Esophagus muscularis mucosa (tissue), 4 donors: ENCODE measurements around the gene VPS35L. TPM values are rescaled to one million over a fixed set of nuclear protein-coding genes. Genes with fewer than 3 reads are reported as not detected.

ENCODE experiments used
- DNase-seq: peaks from one replicate; pipeline ENCODE4 v3.0.0-alpha.2; 2017; ENCODE audit errors: extremely low spot score
- H3K27ac ChIP-seq, 4 donors: fragments of 200-600 bp; sonication (generic); replicated peaks in 1 of 4; 1 replicate in 3 of 4; 2 replicates in 1 of 4; pipeline ENCODE4 v1.5.1; 2016 to 2019; ENCODE audit warnings: mild to moderate bottlenecking in 1 of 4
- H3K27me3 ChIP-seq, 4 donors: fragments of 200-600 bp; sonication (generic); one replicate each; pipeline versions ENCODE4 v1.5.1 to v1.6.0; 2016 to 2019
- H3K36me3 ChIP-seq, 4 donors: fragments of 200-600 bp; sonication (generic); one replicate each; pipeline ENCODE4 v1.5.1; 2016 to 2019
- H3K4me1 ChIP-seq, 4 donors: fragments of 200-600 bp; sonication (generic); one replicate each; pipeline ENCODE4 v1.5.1; 2016 to 2019
- H3K4me3 ChIP-seq, 4 donors: fragments of 200-600 bp; sonication (generic); 1 replicate in 2 of 4; 2 replicates in 2 of 4; pipeline ENCODE4 v1.5.1; 2016 to 2019; ENCODE audit warnings: mild to moderate bottlenecking in 4 of 4, moderate library complexity in 1 of 4
- H3K9me3 ChIP-seq, 4 donors: fragments of 200-600 bp; sonication (generic); 1 replicate in 3 of 4; 2 replicates in 1 of 4; pipeline ENCODE4 v1.5.1; 2016 to 2019
- EP300 ChIP-seq: sonication (generic); formaldehyde crosslinking; IDR thresholded peaks from one replicate; pipeline ENCODE4 v1.6.1; 2017; ENCODE audit warnings: antibody characterized with exemption
- POLR2A ChIP-seq: fragments of 450-650 bp; IDR thresholded peaks from one replicate; pipeline ENCODE4 v1.6.1; 2017; ENCODE audit warnings: antibody characterized with exemption, moderate library complexity, mild to moderate bottlenecking, low read depth
- POLR2AphosphoS5 ChIP-seq, 2 donors: sonication (generic); formaldehyde crosslinking; IDR thresholded peaks; one replicate each; pipeline ENCODE4 v1.6.1; 2017; ENCODE audit warnings: antibody characterized with exemption in 2 of 2
- WGBS: methylation state at CpG from one replicate; pipeline ENCODE4 v1.1.5; 2018; 5-methylcytosine and 5-hydroxymethylcytosine counted together
- intact Hi-C: fragments of 100-400 bp; cut with DNase I; formaldehyde crosslinking; loops from one replicate; pipeline ENCODE4 v1.15.1; 2023
- total RNA-seq, 4 donors: library from RNA; depleted of rRNA; stranded (reverse); fragments of >200 nt; gene quantifications; one replicate each; pipeline versions ENCODE4 v1.1.0 to v1.2.1, GENCODE V29; 2016
- TF ChIP-seq, protein P1 (sequence below), 3 experiments: fragments of 200-600 bp in 2 of 3; fragments of 450-650 bp in 1 of 3; sonication (generic) in 2 of 3; IDR thresholded peaks; one replicate each; pipeline ENCODE4 v1.5.1; 2017 to 2019; ENCODE audit warnings: antibody characterized with exemption in 3 of 3, mild to moderate bottlenecking in 2 of 3, moderate library complexity in 1 of 3

The VPS35L gene
- total RNA-seq, 4 donors from 2014 or later, result 35.5 to 47.0 (median 38.1) TPM

DNA sequence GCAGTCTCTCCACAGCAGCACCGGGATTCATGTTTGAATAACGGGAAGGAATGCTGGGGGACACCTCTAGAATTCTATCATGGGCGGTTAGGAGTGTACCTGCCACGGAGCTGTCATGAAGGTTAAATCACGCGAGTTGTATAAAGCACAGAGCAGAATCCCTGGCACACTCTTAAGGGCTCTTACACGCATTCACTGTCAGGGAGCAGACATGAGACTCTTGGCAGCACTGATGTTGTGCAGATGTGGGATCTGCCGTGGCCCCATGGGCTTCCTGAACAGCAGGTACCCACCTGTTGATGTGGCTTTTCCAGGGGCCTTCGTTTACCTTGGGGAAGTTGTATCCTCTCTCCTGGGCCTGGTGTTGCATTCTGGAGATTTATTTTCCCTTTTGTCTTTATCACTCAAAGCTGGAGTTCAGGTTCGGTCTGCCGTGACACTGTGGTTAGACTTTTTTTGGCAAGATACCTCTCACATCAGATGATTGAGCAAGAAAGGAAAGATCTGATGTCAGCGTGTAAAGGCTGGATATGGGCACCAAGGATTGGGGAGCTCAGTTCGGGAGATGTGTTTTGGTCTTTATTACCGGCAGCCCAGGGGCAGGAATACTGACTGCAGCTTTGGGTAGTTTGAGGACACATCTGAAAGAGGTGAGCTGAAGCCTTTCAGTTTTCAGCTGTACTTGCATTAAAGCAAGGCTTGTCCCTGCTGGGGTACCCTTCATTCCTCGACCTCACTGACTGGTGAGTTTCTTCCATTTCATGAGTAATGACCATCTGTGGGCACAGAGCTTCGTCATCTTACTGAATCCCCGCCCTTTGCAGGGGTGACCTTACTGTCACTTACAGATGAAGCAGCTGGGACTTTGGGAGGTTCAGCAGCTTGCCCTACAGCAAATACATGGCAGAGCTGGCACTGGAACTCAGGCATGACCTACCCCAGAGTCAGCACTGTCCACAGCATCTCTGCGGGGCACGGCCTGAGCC is 143.3 kb downstream of the VPS35L start:
- H3K27ac ChIP-seq, result peak overlapping the region; percentile 50 to 71 (median 70)
- no peaks in the 10 kb centered on the region for H3K9me3 ChIP-seq
- H3K27me3 ChIP-seq, result no peaks in the 10 kb centered on the region
- H3K4me3 ChIP-seq, result no peak overlapping the region
- peaks cover 0 to 45% (median 29%) of the 10 kb centered on the region in 4 donors for H3K36me3 ChIP-seq
- no peak for DNase-seq
- H3K4me1 ChIP-seq, result peaks cover 55 to 58% (median 57%) of the 10 kb centered on the region in 4 donors
- TF ChIP-seq POLR2AphosphoS5 (IDR thresholded peaks at IDR 0.05) (peak in 1 of 2 donors; percentile 16), POLR2A (no peak)
- TF ChIP-seq, protein P1, sequence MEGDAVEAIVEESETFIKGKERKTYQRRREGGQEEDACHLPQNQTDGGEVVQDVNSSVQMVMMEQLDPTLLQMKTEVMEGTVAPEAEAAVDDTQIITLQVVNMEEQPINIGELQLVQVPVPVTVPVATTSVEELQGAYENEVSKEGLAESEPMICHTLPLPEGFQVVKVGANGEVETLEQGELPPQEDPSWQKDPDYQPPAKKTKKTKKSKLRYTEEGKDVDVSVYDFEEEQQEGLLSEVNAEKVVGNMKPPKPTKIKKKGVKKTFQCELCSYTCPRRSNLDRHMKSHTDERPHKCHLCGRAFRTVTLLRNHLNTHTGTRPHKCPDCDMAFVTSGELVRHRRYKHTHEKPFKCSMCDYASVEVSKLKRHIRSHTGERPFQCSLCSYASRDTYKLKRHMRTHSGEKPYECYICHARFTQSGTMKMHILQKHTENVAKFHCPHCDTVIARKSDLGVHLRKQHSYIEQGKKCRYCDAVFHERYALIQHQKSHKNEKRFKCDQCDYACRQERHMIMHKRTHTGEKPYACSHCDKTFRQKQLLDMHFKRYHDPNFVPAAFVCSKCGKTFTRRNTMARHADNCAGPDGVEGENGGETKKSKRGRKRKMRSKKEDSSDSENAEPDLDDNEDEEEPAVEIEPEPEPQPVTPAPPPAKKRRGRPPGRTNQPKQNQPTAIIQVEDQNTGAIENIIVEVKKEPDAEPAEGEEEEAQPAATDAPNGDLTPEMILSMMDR (IDR thresholded peaks at IDR 0.05), result no peak
- intact Hi-C loops, result loop anchor here (5.0 kb wide), 1 partner anchor 51 kb away; no protein-coding TSS in a partner anchor
- 73% methylated on average over 18 of the region's 19 CpGs for WGBS

GRCh38 chr16:19699472-19699871 is 144.0 kb downstream of the VPS35L start:
- Histone ChIP-seq H3K27me3 (no peaks in the 10 kb centered on the region), H3K4me3 (no peak overlapping the region), H3K36me3 (peaks cover 0 to 45% (median 36%) of the 10 kb centered on the region in 4 donors), H3K27ac (peak overlapping the region; percentile 50 to 71 (median 70)), H3K4me1 (peaks cover 59 to 65% (median 60%) of the 10 kb centered on the region in 4 donors), H3K9me3 (no peaks in the 10 kb centered on the region)
- intact Hi-C loops, result loop anchor here (5.0 kb wide), 1 partner anchor 52 kb away; no protein-coding TSS in a partner anchor
- DNase-seq, result no peak
- TF ChIP-seq EP300 (no peak), POLR2A (no peak), POLR2AphosphoS5 (IDR thresholded peaks at IDR 0.05) (no peak)
- TF ChIP-seq, protein P1 (IDR thresholded peaks at IDR 0.05), result no peak
- 97% methylated on average over 7 of the region's 8 CpGs for WGBS

DNA sequence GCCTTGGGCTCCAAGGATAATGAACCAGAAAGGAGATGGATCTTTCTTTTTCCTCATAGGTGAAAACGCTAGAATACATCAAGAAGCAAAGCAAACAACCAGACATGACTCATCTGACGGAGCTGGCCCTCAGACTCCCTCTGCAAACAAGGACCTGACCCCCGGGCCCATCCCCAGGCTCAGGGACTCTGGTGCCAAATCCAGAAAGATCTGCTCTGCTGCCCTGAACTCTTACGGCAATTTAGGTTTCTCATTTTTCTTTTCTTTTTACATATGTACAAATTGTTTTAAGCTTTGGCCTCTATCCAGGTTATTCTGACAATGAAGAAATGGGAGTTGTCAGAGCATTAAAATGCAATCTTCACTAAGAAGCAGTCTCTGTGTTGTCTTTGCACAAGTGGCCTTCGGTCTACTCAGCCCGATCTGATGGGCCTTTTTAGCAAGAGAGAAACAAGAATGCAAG is 144.8 kb downstream of the VPS35L start:
- TF ChIP-seq POLR2A (no peak), POLR2AphosphoS5 (IDR thresholded peaks at IDR 0.05) (peak in 1 of 2 donors; percentile 11)
- H3K36me3 ChIP-seq, result peaks cover 5 to 54% (median 44%) of the 10 kb centered on the region in 4 donors
- whole genome bisulfite sequencing, result 31% methylated on average over 6 of the region's 6 CpGs
- H3K4me3 ChIP-seq, result no peak overlapping the region
- DNase-seq, result no peak
- H3K27me3 ChIP-seq, result no peaks in the 10 kb centered on the region
- peaks cover 63 to 73% (median 66%) of the 10 kb centered on the region in 4 donors for H3K4me1 ChIP-seq
- H3K27ac ChIP-seq, result peak overlapping the region; percentile 50 to 71 (median 70)
- no peaks in the 10 kb centered on the region for H3K9me3 ChIP-seq
- intact Hi-C loops, result no loop called here

DNA sequence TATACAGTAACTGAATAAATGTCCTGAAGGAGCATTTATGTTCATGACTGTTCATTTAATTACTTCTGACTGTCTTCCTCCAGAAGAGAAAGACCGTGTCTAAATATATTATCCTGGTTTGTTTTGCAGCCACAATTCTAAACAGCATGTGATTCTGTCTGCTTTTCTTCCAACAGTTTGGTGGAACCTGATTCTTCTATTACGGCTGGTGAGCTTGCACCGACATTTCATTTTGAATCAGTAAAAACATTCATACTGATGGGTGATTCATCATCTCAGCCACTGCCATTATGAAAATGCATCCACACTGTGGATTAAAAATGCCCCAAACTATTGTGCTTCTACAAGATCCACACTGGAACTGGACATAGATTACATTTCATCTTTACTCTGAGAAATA is 145.6 kb downstream of the VPS35L start:
- Histone ChIP-seq H3K4me3 (no peak overlapping the region), H3K27me3 (no peaks in the 10 kb centered on the region), H3K36me3 (peaks cover 5 to 61% (median 51%) of the 10 kb centered on the region in 4 donors), H3K27ac (peak overlapping the region; percentile 50 to 71 (median 70)), H3K4me1 (peaks cover 57 to 66% (median 61%) of the 10 kb centered on the region in 4 donors), H3K9me3 (no peaks in the 10 kb centered on the region)
- TF ChIP-seq EP300, result no peak
- TF ChIP-seq POLR2A, result no peak
- TF ChIP-seq, protein P1 (IDR thresholded peaks at IDR 0.05), result no peak
- TF ChIP-seq POLR2AphosphoS5 (IDR thresholded peaks at IDR 0.05), result no peak
- no peak for DNase-seq
- WGBS, result 62% methylated on average over 3 of the region's 3 CpGs
- intact Hi-C loops, result no loop called here
